Measurements from ENCODE around the gene FAF1. TPM values are rescaled to one million over a fixed set of nuclear protein-coding genes. Genes with fewer than 3 reads are reported as not detected.
A peak's percentile ranks its signal among the peaks of the same experiment; 100 is the strongest.
"Not testable (repeated sequence)": the region's sequence is repeated elsewhere in the genome, so short reads cannot be mapped to it uniquely, and the experiment has no call there.

FAF1 gene
- total RNA-seq, 1 experiment from 2014 or later, result 65.6 TPM

DNA sequence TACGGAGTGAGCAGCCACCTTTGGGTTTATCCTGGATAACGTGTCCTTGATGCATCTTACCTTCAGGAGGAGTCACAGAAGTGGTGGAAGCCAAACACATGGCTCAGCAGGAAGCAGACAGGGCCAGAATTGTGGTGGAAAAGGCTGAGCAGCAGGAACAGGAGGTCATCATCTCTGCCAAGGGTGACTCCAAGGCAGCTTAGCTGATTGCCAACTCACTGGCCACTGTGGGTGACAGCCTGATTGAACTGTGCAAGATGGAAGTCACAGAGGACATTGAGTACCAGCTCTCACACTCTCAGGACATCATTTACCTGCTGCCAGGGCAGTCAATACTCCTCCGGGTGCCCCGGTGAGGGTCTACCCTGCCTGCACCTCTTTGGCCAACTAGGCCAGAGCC is 179.3 kb downstream of the FAF1 start:
- no peak for DNase-seq (ENCODE audit: low read depth)

DNA sequence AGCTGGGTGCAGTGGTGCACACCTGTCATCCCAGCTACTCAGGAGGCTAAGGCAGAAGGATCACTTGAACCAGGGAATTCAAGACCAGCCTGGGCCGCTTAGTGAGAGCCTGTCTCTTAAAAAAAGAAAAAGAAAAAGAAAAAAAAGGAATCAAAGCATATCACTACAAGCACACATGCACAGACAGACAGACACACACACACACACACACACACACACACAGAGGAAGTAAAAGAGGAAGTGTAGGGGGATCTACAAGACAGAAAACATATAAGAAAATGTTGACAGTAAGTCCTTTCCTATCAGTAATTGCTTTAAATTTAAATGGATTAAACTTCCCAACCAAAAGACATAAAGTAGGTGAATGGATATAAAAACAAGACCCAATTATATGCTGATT is 180.3 kb downstream of the FAF1 start:
- no peak for DNase-seq (ENCODE audit: low read depth)

DNA sequence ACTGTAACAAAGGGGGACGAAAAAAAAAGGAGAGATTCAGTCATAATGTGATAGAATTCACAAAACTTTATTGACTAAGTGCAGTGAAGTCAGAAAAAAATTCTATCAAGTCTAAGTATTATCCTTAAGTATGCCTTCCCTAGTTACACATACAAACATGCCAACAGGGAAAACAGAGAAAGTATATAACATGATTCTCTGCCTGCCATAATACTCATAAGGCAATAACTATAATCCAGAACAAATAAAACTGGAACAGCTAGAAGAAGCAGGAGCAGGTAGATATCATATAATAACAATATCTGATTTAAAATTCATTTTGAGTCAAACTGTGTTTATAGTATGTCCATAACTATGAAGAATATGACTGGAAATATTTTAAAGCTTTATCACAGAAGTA is 184.3 kb downstream of the FAF1 start:
- DNase-seq (ENCODE audit: low read depth), result no peak

DNA sequence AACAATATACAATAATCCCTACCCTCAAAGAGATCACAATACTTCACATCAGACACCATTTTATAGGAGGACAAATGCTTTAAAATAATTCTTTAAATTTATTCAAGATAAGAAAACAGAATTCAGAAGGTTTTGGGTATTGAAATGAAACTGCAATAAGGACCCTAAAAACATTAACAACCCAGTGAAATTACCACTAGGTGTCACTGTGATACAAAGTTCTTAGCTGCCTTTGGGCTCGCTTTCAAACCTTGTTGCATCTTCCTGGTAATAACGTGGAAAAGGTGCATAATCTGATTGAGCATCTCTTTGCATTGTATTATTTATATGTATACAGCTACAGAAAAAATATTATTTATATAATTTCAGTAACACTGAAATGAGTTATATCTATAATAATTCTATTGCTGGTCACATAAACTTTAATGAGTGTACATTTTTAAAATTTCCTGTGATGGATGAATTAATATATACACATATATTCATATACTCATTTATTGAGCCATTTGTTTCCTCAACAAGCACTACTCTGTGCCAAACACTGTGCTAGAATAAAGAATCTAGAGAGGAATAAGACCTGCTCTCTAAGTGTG is 185.2 kb downstream of the FAF1 start:
- peak; percentile 61 for DNase-seq (ENCODE audit: low read depth)

DNA sequence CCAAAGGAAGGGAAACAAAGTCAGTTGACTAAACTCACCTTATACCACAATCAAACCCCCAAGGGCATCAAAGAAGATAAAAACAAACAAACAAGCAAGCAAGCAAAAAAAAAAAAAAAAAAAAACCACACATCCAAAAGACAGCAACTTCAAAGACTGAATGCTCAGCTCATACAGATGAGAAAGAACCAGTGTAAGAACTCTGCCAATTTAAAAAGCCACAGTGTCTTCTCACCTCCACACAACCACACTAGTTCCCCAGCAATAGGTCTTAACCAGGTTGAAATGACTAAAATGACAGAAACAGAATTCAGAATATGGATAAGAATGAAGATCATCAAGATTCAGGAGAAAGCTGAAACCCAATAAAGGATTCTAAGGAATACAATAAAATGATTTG is 193.4 kb downstream of the FAF1 start:
- no peak for DNase-seq (ENCODE audit: low read depth)

DNA sequence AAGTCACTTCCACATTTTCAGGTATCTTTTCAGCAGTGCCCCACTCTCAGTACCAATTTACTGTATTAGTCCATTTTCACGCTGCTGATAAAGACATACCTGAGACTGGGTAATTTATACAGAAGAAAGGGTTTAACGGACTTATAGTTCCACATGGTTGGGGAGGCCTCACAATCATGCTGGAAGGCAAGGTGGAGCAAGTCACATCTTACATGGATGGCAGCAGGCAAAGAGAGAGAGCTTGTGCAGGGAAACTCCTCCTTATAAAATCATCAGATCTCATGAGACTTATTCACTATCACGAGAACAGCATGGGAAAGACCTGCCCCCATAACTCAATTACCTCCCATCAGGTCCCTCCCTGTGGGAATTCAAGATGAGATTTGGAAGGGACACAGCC is 203.5 kb downstream of the FAF1 start:
- DNase-seq (ENCODE audit: low read depth), result not testable (repeated sequence)

DNA sequence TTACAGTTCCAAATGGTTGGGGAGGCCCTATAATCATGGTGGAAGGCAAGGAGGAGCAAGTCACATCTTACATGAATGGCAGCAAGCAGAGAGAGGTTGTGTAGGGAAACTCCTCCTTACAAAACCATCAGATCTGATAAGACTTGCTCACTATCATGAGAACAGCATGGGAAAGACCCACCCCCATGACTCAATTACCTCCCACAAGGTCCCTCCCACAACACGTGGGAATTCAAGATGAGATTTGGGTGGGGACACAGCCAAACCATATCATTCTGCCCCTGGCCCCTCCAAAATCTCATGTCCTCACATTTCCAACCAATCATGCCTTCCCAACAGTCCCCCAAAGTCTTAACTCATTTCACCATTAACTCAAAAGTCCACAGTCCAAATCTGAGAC is 205.3 kb downstream of the FAF1 start:
- not testable (repeated sequence) for DNase-seq (ENCODE audit: low read depth)

DNA sequence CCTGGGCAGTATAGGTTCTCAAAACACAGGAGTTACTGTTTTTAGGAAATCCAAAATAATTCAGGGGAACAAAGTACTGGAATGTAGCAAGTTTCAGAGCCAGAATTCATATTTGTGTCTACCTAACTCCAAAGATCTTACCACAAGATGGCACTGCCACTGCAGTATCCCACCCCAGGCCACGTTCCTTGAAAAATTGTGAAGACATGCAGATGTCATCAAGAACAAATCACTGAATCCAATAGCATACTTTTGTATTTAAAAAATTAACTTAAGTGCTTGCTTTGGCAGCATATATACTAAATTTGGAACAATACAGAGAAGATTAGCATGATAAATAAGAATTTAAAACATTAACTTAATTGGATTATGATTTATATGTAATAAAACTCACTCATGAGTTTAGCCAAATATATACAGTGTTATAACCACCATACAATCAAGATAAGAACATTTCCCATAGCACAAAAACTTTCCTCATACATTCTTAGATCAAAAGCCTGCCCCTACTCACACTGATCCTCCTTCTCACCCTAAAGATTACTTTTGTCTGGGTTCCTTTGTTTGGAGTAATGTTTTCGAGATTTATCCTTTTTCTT is 209.9 kb downstream of the FAF1 start:
- peak; percentile 50 for DNase-seq (ENCODE audit: low read depth)

DNA sequence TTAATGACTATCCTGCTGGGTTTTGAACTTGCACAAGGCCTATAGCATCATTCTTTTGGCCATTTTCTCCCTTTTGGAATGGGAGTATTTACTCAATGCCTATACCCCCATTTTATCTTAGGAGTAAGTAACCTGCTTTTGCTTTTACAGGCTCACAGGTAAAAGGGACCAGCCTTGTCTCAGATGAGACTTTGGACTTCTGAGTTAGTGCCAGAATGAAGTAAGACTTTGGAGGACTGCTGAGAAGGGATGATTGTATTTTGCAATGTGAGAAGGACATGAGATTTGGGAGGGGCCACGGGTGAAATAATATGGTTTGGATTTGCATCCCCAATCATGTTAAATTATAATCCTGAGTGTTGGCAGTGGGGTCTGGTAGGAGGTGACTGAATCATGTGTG is 212.7 kb downstream of the FAF1 start:
- no peak for DNase-seq (ENCODE audit: low read depth)

DNA sequence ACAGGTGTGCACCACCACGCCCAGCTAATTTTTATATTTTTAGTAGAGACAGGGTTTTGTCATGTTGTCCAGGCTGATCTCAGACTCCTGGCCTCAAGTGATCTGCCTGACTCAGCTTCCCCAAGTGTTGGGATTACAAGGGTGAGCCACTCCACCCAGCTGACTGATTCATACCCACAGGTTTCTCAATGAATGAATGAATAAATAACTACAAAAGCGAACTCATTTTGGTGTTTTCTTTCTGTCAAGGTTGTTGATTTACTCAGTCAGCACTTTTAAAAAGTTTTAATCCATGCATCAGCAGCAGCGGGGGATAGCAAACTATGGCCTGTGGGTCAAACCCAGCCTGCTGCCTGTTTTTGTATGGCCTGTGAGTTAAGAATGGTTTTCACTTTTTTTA is 217.5 kb downstream of the FAF1 start:
- peak; percentile 19 for DNase-seq (ENCODE audit: low read depth)

DNA sequence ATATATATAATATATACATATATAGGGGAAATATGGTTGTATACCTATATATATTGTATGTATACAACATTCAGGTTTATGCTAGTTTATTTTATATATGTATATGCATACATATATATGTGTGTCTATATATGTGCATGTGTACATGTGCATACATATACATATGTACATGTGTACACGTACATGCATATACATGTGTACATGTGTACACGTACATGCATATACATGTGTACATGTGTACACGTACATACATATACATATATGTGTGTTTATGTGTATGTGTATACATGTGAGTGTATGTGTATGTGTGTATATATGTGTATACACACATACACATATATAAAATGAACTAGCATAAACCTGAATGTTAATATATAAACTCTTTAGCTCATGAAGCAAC is 220.9 kb downstream of the FAF1 start:
- DNase-seq (ENCODE audit: low read depth), result no peak

DNA sequence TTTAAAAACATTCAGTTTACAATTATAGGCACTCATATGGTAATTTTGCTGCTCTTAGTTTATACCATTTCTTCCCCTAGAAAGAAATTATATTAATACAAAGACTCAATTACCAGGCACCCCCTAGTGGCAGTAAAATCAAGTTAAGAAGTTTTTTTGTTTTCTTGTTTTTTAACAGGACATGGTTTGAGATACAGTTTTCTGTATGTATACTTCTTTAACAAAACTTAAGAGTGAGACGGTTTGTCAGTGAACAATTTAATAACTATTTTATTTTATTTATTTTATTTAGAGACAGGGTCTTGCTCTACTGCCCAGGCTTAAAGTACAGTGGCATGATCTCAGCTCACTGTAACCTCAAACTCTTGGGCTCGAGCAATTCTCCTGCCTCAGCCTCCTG is 224.6 kb downstream of the FAF1 start:
- peak; percentile 27 for DNase-seq (ENCODE audit: low read depth)

DNA sequence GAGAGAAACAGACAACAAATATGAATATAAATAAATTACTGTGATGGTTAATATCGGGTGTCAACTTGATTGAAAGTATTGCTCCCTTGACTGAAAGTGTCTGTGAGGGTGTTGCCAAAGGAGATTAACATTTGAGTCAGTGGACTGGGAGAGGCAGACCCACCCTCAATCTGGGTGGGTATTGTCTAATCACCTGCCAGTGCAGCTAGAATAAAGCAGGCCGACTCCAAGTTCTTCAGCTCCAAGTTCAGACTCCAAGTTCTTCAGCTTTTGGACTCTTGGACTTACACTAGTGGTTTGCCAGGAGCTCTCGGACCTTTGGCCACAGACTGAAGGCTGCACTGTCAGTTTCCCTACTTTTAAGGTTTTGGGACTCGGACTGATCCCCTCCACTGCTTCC is 232.5 kb downstream of the FAF1 start:
- DNase-seq (ENCODE audit: low read depth), result not testable (repeated sequence)

DNA sequence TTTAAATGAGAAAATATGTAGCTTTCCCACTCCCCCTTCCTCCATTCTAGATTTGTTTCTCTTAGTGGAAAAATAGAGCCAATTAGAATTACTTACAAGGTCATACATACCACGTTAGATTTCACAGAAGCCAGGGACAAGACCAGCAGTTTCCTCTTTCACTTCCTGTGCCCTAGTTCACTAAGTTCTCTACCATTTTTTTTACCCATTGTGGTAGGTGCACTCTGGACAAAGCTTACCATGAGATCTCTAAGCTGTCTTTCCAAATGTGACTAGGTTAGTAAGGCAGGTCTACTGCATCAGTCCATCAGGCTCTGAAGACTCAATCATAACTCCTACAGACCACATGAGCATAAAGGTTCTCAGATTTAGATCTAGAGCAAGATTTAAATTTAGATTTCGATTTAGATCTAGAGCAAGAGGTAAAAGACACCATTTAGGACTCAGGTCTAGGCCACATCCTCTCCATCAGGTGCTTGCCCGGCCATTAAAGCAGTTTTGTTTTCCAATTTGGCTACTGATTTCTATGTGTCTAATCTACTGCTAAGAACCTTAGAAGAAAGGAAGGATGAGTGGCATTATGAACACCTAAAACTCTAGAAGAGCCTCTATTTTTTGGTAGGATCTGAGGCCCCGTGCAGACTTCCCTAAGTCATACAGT is 235.3 kb downstream of the FAF1 start:
- DNase-seq (ENCODE audit: low read depth), result no peak

DNA sequence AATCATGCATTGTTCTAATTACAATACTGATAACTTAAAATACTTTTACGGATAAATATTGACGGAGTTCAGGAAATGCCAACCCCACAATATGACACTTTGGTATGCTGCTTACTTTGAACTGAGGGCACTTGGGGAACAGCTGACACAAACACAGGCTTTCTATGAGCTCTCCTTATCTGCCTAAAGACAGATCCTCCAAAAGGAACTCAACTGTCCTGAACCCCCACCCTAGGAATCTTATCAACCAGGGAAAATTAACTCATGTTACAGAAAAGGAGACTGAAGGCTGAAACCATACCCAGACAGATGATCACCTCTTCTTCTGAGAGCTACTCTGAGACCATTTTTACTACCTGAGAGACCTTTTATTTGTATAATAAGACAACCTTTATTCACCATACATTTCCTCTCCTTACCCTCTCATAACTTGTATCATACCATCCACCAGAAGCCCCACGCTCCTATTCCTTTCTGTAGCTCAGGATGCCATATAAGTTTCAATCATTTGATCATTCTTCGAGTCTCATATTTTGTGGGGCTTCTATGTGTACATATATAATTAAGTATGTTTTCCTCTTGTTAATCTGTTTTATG is 239.5 kb downstream of the FAF1 start:
- DNase-seq (ENCODE audit: low read depth), result no peak

DNA sequence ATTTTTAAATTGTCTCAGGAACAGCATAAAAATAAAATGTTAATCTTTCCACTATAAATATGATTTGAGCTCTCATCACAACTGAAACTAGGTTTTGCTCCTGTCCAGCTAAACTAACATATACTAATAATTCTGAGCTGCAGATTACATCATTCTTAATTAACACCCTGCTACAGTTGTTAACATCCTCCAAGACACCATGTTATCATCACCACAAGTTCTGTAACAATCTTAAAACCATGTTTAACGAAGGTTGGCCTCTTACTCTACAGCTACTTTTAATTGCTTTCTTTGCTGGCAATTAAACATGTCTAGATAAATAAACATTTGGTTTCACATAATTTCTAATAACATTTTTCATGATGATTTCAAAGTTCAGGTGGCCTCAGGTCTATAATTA is 240.9 kb downstream of the FAF1 start:
- DNase-seq (ENCODE audit: low read depth), result no peak

DNA sequence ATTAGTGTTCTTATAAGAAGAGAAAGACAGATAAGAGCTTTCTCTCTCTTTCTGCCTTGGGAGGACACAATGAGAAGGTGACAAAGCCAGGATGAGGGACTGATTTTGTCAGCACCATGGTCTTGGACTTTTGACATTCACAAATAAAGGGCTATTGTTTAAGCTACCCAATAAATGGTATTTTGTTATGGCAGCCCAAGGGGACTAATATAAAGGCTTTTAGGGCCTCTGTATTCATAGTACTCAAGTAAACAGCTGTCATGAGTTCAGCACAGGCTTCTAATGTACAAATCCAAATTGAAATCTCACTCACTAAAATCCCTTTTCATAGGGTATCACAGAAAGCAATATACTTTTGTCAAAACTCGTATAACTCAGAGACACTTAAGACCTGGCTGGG is 242.7 kb downstream of the FAF1 start:
- no peak for DNase-seq (ENCODE audit: low read depth)

DNA sequence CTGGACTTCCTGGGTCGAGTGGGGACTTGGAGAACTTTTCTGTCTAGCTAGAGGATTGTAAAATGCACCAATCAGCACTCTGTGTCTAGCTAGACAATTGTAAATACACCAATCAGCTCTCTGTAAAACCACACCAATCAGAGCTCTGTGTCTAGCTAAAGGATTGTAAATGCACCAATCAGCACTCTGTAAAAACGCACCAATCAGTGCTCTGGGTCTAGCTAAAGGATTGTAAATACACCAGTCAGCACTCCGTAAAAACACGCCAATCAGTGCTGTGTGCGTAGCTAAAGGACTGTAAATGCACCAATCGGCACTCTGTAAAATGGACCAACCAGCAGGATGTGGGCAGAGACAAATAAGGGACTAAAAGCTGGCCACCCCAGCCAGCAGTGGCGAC is 243.6 kb downstream of the FAF1 start:
- not testable (repeated sequence) for DNase-seq (ENCODE audit: low read depth)

DNA sequence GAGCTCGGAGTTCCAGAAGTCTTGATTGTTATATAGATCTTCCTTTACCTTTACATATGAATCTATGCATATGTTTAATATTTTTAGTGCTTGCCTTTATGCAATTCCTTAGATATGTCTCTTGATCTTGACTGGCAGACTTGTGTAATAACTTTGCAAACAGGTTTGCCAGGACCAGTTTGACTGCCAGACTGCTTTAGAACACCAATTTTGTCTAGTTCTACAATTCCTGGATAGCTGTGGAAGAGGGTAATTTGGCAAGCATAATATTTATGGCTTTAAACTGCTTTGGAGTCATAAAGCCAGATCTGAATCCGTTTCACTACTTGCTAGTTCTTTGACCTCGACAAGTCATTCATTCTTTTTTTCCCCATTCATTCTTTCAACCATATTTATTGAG is 250.0 kb downstream of the FAF1 start:
- DNase-seq (ENCODE audit: low read depth), result no peak

DNA sequence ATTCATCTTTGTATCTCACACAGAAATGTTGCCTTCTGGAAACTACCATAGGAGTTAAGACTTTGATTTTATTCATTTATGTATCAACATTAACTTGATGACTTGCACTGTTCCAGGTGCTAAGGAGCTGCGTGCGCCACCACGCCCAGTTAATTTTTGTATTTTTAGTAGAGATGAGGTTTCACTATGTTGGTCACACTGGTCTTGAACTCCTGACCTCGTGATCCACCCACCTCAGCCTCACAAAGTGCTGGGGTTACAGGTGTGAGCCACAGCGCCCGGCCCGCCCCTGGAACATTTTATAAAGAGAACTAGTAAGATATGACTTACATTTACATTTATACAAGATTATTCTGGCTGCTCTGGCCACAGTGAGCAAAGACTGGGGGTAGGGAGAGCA is 252.2 kb downstream of the FAF1 start:
- no peak for DNase-seq (ENCODE audit: low read depth)

DNA sequence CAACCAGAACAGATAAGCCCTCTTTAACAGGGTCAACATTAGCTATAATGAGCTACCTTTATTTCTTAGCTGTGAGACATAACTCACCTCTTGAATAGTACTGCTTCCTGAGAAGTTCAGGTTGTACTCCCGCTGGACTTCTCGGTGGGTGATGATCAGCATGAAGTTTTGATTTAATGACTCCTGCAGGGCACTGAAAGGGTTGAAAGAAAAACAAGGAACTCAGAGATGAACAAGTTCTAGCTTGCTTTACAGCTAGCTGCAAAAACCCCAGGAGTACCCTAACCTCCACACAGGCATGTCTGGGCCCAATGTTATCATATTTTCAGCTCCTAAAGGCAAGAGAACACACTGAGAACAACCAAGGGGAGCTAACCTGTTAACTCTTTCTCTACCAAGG is 254.4 kb downstream of the FAF1 start:
- DNase-seq (ENCODE audit: low read depth), result no peak

DNA sequence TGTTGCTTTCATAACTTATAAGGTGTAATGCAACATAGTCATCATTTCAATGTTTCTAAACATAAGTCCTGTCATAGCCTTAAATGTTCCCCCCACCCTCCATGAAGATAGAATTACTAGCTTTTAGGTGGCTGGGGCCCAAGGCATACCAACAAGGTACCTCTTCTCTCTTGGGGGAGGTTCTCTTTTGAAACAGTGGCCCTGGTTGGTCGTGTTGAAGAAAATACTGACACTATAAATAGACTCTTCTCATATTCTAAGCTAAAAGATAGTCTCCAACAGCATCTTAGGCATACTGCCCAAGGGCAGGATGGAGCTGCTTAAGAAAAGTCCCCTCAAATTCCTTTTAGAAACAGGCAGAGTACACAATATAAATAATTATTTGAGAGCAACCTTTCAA is 255.0 kb downstream of the FAF1 start:
- DNase-seq (ENCODE audit: low read depth), result no peak

DNA sequence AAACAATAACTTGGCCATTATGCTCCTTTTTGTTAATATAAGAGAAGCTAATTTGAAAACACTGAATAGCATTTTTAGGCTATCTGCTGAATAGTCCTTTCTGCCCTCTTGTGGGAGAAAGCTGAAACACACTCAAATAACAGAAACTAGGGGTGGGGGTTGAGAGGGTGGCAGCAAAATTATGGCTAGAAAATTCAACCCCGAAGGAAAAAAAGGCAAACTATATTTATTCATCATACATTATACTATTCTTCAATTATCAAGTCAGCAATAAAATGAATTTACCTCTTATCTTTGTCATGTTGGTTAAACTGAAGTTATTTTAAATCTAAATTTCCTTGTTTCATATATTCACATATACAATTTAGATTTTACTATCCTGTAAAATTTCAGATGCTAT is 255.9 kb downstream of the FAF1 start:
- peak; percentile 29 for DNase-seq (ENCODE audit: low read depth)

Data from LHCN-M2 (cell line).